ENCODE measurements around the gene IGFBP1.
"Not testable (repeated sequence)": the region's sequence is repeated elsewhere in the genome, so short reads cannot be mapped to it uniquely, and the experiment has no call there.

IGFBP1 gene

DNA sequence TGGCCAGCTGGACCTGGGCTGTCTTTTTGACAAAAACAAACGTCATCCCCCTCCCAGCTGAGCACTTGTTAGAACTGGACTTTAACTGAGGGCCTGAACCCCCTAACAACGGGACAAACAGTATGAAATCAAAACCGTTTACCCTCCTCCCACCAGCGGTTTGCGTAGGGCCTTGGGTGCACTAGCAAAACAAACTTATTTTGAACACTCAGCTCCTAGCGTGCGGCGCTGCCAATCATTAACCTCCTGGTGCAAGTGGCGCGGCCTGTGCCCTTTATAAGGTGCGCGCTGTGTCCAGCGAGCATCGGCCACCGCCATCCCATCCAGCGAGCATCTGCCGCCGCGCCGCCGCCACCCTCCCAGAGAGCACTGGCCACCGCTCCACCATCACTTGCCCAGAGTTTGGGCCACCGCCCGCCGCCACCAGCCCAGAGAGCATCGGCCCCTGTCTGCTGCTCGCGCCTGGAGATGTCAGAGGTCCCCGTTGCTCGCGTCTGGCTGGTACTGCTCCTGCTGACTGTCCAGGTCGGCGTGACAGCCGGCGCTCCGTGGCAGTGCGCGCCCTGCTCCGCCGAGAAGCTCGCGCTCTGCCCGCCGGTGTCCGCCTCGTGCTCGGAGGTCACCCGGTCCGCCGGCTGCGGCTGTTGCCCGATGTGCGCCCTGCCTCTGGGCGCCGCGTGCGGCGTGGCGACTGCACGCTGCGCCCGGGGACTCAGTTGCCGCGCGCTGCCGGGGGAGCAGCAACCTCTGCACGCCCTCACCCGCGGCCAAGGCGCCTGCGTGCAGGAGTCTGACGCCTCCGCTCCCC lies at the start of gene IGFBP1:
Gene IGFBP1, plus strand, starts transcription at position 304 of the 808 bp plus-strand sequence. Its CDS starts 165 bp downstream, at position 469.
- Mint-ChIP-seq H3K27ac (no peak within 1 kb of the TSS), H3K9me3 (no peaks in the 10 kb centered on the region), H3K4me3 (no peak within 1 kb of the TSS), H3K27me3 (peaks cover 57% of the 10 kb centered on the region), H3K36me3 (ENCODE audit: low read depth) (no peaks in the 10 kb centered on the region), H3K4me1 (no peaks in the 10 kb centered on the region)
- ATAC-seq (peak; percentile 17), DNase-seq (no peak)

GRCh38 chr7:45838852-45839251 lies 49.4 kb upstream of the IGFBP1 start:
- not testable (repeated sequence) for H3K4me3 Mint-ChIP-seq; ATAC-seq; H3K4me1 Mint-ChIP-seq; H3K27me3 Mint-ChIP-seq; DNase-seq; H3K36me3 Mint-ChIP-seq (ENCODE audit: low read depth); H3K27ac Mint-ChIP-seq; H3K9me3 Mint-ChIP-seq

- H3K27me3 Mint-ChIP-seq; H3K9me3 Mint-ChIP-seq; H3K4me1 Mint-ChIP-seq; DNase-seq; H3K27ac Mint-ChIP-seq; H3K4me3 Mint-ChIP-seq; ATAC-seq; H3K36me3 Mint-ChIP-seq (ENCODE audit: low read depth): not testable (repeated sequence)
These were observed 46.2 kb upstream of the IGFBP1 start for GRCh38 chr7:45841926-45842717.

DNA sequence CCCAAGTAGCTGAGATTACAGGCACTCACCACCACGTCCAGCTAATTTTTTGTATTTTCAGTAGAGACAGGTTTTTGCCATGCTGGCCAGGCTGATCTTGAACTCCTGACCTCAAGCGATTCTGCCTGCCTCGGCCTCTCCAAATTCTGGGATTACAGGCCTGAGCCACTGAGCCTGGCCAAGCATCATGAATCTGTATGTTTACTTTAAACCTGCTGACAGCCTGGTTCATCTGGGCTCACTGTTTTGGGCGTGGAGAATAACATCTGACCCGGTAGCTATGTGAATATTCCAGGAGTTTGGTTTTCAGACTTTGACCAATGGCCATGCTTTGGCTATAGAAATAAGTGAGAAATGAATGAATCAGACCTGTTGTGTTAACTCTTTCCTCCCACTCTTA lies 41.8 kb upstream of the IGFBP1 start:
- H3K27me3 Mint-ChIP-seq; H3K4me1 Mint-ChIP-seq; H3K9me3 Mint-ChIP-seq; H3K36me3 Mint-ChIP-seq (ENCODE audit: low read depth); H3K27ac Mint-ChIP-seq; DNase-seq; H3K4me3 Mint-ChIP-seq; ATAC-seq: not testable (repeated sequence)

GRCh38 chr7:45848734-45849133 lies 39.6 kb upstream of the IGFBP1 start:
- H3K27ac Mint-ChIP-seq; H3K4me3 Mint-ChIP-seq; H3K27me3 Mint-ChIP-seq; H3K4me1 Mint-ChIP-seq; H3K9me3 Mint-ChIP-seq; H3K36me3 Mint-ChIP-seq (ENCODE audit: low read depth); DNase-seq; ATAC-seq: not testable (repeated sequence)

- H3K4me1 Mint-ChIP-seq; H3K27me3 Mint-ChIP-seq; H3K27ac Mint-ChIP-seq; ATAC-seq; DNase-seq; H3K36me3 Mint-ChIP-seq (ENCODE audit: low read depth); H3K9me3 Mint-ChIP-seq; H3K4me3 Mint-ChIP-seq: not testable (repeated sequence)
These were observed 35.3 kb upstream of the IGFBP1 start for GRCh38 chr7:45852984-45853383.

DNA sequence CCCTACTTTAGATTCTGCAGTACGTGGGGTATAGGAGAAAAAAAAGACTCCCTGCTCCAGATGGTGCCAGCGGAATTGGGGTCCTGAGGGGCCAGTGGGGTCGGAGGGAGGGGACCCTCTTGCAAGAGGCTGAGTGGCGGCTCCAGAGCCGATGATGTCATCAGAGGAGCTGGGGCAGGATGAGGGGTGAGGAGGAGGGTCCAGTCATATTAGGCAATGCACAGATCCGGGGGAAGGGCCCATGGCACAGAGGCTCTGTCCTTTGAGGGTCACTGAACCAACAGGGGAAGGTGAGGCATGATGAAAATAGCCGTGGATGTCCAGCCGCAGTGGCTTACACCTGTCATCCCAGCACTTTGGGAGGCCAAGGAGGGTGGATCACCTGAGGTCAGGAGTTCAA lies 34.8 kb upstream of the IGFBP1 start:
- not testable (repeated sequence) for ATAC-seq; DNase-seq; H3K4me1 Mint-ChIP-seq; H3K27me3 Mint-ChIP-seq; H3K9me3 Mint-ChIP-seq; H3K27ac Mint-ChIP-seq; H3K36me3 Mint-ChIP-seq (ENCODE audit: low read depth); H3K4me3 Mint-ChIP-seq

DNA sequence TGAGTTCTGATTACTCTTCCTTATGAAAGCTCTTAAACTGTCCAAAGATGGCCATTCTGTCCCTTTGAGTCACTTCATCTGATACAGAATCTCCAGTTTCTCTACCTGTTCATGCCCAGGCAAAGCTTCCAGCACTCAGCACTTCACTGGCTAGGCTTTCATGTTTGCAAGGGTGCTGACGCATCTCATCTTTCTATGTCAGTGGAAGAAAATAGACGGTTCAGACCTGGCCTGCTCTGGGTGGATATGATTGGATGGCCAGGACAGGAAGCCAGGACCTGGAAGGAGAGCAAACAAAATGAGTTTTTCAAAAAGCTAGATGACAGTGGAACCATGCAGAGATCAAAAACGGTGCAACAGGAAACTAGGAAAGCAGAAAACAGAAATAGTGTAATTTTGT lies 32.6 kb upstream of the IGFBP1 start:
- not testable (repeated sequence) for H3K36me3 Mint-ChIP-seq (ENCODE audit: low read depth); H3K27ac Mint-ChIP-seq; H3K9me3 Mint-ChIP-seq; H3K4me1 Mint-ChIP-seq; DNase-seq; H3K4me3 Mint-ChIP-seq; ATAC-seq
- H3K27me3 Mint-ChIP-seq = peaks cover 17% of the 10 kb centered on the region

DNA sequence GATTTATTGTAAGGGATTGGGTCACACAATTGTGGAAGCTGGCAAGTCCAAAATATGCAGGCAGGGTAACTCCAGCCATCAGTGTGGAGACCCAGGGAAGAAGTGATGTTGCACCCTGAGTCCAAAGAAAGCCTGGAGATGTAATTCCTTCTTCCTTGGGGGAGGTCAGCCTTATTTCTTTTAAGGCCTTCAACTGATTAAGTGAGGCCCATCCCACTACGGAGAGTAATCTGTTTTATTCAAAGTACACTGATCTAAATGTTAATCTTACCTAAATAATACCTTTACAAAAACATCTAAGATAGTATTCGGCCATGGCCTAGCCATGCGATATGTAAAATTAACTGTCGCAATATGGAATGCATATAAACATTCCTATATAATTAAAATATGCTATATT lies 31.4 kb upstream of the IGFBP1 start:
- H3K9me3 Mint-ChIP-seq; DNase-seq; H3K4me3 Mint-ChIP-seq; H3K36me3 Mint-ChIP-seq (ENCODE audit: low read depth); H3K27ac Mint-ChIP-seq; H3K4me1 Mint-ChIP-seq; ATAC-seq: not testable (repeated sequence)
- H3K27me3 Mint-ChIP-seq = peaks cover 17% of the 10 kb centered on the region

DNA sequence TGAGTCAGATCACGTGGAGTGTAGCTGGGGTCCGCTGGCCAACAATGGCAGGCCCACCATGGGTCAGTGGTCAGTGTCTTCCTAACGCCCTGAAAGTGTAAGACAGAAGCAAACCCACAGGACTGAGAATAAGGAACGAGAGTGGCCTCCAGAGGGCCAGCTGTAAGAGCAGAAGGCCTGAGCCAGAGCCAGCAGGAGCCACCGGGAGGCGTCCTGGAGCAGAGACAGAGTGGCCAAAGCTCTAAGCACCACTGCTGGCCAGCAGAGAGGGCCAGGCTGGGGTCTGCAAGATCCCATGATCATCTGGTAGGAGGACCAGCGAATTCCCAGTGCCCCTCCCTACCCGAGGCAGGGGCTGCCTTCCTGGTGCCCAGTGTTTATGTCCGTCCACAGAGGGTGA lies 24.6 kb upstream of the IGFBP1 start:
- DNase-seq (no peak), ATAC-seq (no peak)
- Mint-ChIP-seq H3K36me3 (ENCODE audit: low read depth) (no peaks in the 10 kb centered on the region), H3K27ac (no peak overlapping the region), H3K9me3 (peaks cover 4% of the 10 kb centered on the region), H3K4me3 (no peak overlapping the region), H3K27me3 (peaks cover 18% of the 10 kb centered on the region), H3K4me1 (no peaks in the 10 kb centered on the region)

DNA sequence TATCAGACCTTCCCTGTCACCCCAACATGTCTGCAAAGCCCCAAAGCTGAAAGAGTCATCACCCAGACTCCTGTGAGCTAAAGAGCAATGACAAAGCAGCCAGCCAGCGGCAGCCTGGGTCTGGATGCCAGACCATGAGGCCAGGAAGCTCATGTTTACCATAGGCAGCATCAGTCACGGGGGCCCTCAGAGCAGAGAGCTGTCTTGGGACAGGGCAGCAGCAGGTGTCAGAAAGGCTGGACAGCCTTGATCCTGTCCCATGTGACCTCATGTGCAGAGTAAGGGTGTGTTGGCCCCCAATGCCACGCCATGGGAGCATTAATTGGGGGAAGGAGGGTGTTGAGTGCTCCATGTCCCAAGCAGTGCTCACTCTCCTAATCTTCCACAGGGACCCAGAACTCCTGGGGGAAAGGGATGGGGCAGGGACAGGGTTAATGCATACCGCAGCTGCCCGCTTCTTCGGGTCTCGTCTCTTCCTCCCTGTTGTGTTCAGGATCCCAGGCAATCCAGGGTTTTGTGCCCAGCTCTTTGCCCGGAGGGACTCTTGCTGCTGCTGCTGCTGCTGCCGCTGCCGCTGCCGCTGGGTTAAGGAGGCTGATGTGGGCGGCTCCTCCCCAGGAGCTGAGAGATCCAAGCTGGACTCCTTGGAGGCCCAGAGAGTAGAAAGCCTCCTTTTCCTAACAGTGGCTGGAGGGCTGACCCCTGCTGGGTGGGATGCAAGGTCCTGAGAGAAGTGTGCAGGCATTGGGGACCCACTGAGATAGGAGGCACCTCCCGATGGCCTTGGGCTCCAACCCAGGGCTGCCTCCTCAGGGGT lies 22.5 kb upstream of the IGFBP1 start:
- peaks cover 14% of the 10 kb centered on the region for H3K27me3 Mint-ChIP-seq
- no peak overlapping the region for H3K27ac Mint-ChIP-seq
- H3K4me3 Mint-ChIP-seq = no peak overlapping the region
- no peaks in the 10 kb centered on the region for H3K36me3 Mint-ChIP-seq (ENCODE audit: low read depth)
- DNase-seq (no peak), ATAC-seq (no peak)
- peaks cover 4% of the 10 kb centered on the region for H3K9me3 Mint-ChIP-seq
- no peaks in the 10 kb centered on the region for H3K4me1 Mint-ChIP-seq

- no peak overlapping the region for H3K4me3 Mint-ChIP-seq
- ATAC-seq = no peak
- H3K9me3 Mint-ChIP-seq = peaks cover 4% of the 10 kb centered on the region
- no peaks in the 10 kb centered on the region for H3K4me1 Mint-ChIP-seq
- H3K27ac Mint-ChIP-seq = no peak overlapping the region
- peaks cover 12% of the 10 kb centered on the region for H3K27me3 Mint-ChIP-seq
- DNase-seq = no peak
- H3K36me3 Mint-ChIP-seq (ENCODE audit: low read depth) = no peaks in the 10 kb centered on the region
These were observed 20.8 kb upstream of the IGFBP1 start for GRCh38 chr7:45867471-45867870.

DNA sequence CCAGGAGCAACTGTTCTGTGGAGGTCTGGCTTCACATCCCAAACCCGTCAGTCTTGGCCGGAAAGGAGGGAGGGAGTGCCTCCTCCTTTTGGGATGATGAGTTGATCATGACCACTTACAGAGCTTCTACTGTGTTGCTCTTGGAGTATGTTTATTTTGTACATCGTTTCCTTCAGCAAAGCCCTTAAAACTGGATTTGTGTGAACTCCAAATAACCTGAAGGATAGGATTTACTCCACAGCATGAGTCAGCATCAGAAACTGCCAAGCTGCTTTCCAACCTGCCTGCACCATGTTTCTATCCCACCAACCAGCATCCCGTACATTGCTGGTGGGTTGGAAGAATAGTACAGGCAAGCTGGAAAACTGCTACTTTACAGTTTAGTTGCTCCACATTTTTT lies 18.9 kb upstream of the IGFBP1 start:
- Mint-ChIP-seq H3K27me3 (peaks cover 11% of the 10 kb centered on the region), H3K4me3 (no peak overlapping the region), H3K4me1 (no peaks in the 10 kb centered on the region), H3K9me3 (peaks cover 4% of the 10 kb centered on the region), H3K27ac (no peak overlapping the region), H3K36me3 (ENCODE audit: low read depth) (no peaks in the 10 kb centered on the region)
- DNase-seq (no peak), ATAC-seq (no peak)

GRCh38 chr7:45872116-45873034 lies 15.9 kb upstream of the IGFBP1 start:
- Mint-ChIP-seq H3K27me3 (peaks cover 6% of the 10 kb centered on the region), H3K4me1 (no peaks in the 10 kb centered on the region), H3K27ac (no peak overlapping the region), H3K4me3 (no peak overlapping the region), H3K9me3 (peaks cover 4% of the 10 kb centered on the region), H3K36me3 (ENCODE audit: low read depth) (no peaks in the 10 kb centered on the region)
- DNase-seq (no peak), ATAC-seq (no peak)

Data from activated naive CD8-positive, alpha-beta T cell treated with anti-CD3 and anti-CD28 coated beads, Interleukin-2, amount 50 U/mL, for 24 hours (primary cell).